HAP-1 (cell line): Measurements from ENCODE around the gene DPP10.
"Not testable (repeated sequence)": the region's sequence is repeated elsewhere in the genome, so short reads cannot be mapped to it uniquely, and the experiment has no call there.

Source experiments
- DNase-seq, 2 experiments: peaks; one replicate each; pipeline ENCODE4 v3.0.0-alpha.2; 2016 to 2020; ENCODE audit warnings: low spot score in 2 of 2
- H3K27me3 ChIP-seq: fragments of 250-450 bp; sonication (Bioruptor Pico); 2 replicates; pipeline ENCODE4 v1.5.1; 2020; ENCODE audit warnings: low read depth, mild to moderate bottlenecking, moderate library complexity
- H3K36me3 ChIP-seq: fragments of 250-450 bp; sonication (Bioruptor Pico); replicated peaks from 2 replicates; pipeline ENCODE4 v1.5.1; 2020; ENCODE audit warnings: mild to moderate bottlenecking
- H3K4me1 ChIP-seq: fragments of 250-450 bp; sonication (Bioruptor Pico); 2 replicates; pipeline ENCODE4 v1.5.1; 2020; ENCODE audit warnings: mild to moderate bottlenecking
- H3K4me3 ChIP-seq: fragments of 250-450 bp; sonication (Bioruptor Pico); 2 replicates; pipeline ENCODE4 v1.5.1; 2020; ENCODE audit warnings: mild to moderate bottlenecking, moderate library complexity
- H3K9me3 ChIP-seq: fragments of 250-450 bp; sonication (Bioruptor Pico); 2 replicates; pipeline ENCODE4 v1.5.1; 2020; ENCODE audit warnings: mild to moderate bottlenecking, moderate library complexity
- in situ Hi-C: fragments of 300-500 bp; cut with MboI; formaldehyde crosslinking; loops from 3 replicates; pipeline ENCODE4 v1.14.3; 2020; ENCODE audit warnings: low sequenced_read_pairs, inconsistent platforms, mixed read lengths

The DPP10 gene

GRCh38 chr2:114442510-114442909 lies at the start of gene DPP10:
TSS of gene DPP10 (plus strand) at chr2:114442641.
- peak; percentile 13 to 62 for DNase-seq
- Histone ChIP-seq H3K4me3 (no peak within 1 kb of the TSS), H3K9me3 (no peaks in the 10 kb centered on the region), H3K27me3 (no peaks in the 10 kb centered on the region), H3K36me3 (no peaks in the 10 kb centered on the region), H3K4me1 (no peaks in the 10 kb centered on the region)
- in situ Hi-C loops, result no loop called here

GRCh38 chr2:114400890-114401289 lies 41.6 kb upstream of the DPP10 start:
- no peaks in the 10 kb centered on the region for H3K9me3 ChIP-seq
- H3K27me3 ChIP-seq, result no peaks in the 10 kb centered on the region
- H3K4me1 ChIP-seq, result no peaks in the 10 kb centered on the region
- no peaks in the 10 kb centered on the region for H3K36me3 ChIP-seq
- in situ Hi-C loops, result no loop called here
- no peak overlapping the region for H3K4me3 ChIP-seq
- DNase-seq, result no peak

- H3K9me3 ChIP-seq, result no peaks in the 10 kb centered on the region
- H3K36me3 ChIP-seq, result no peaks in the 10 kb centered on the region
- no peak for DNase-seq
- H3K4me1 ChIP-seq, result no peaks in the 10 kb centered on the region
- no peaks in the 10 kb centered on the region for H3K27me3 ChIP-seq
- in situ Hi-C loops, result no loop called here
- no peak overlapping the region for H3K4me3 ChIP-seq
Measured at GRCh38 chr2:114405247-114406116, 37.0 kb upstream of the DPP10 start.

- no peaks in the 10 kb centered on the region for H3K36me3 ChIP-seq
- no peaks in the 10 kb centered on the region for H3K4me1 ChIP-seq
- H3K4me3 ChIP-seq, result no peak overlapping the region
- no peak for DNase-seq
- no peaks in the 10 kb centered on the region for H3K9me3 ChIP-seq
- in situ Hi-C loops, result no loop called here
- H3K27me3 ChIP-seq, result no peaks in the 10 kb centered on the region
Measured at GRCh38 chr2:114406347-114406746, 36.1 kb upstream of the DPP10 start.

GRCh38 chr2:114407353-114407752 lies 35.1 kb upstream of the DPP10 start:
- H3K4me3 ChIP-seq, DNase-seq, H3K27me3 ChIP-seq, in situ Hi-C loops, H3K9me3 ChIP-seq, H3K36me3 ChIP-seq, H3K4me1 ChIP-seq: not testable (repeated sequence)

- Histone ChIP-seq H3K4me3 (no peak overlapping the region), H3K36me3 (no peaks in the 10 kb centered on the region), H3K9me3 (no peaks in the 10 kb centered on the region), H3K27me3 (no peaks in the 10 kb centered on the region; the same call in 1 of the 2 replicates), H3K4me1 (no peaks in the 10 kb centered on the region)
- in situ Hi-C loops, result no loop called here
- no peak for DNase-seq
Measured at GRCh38 chr2:114421781-114422180, 20.7 kb upstream of the DPP10 start.

GRCh38 chr2:114424699-114425098 lies 17.7 kb upstream of the DPP10 start:
- H3K9me3 ChIP-seq, result no peaks in the 10 kb centered on the region
- no peak overlapping the region for H3K4me3 ChIP-seq
- DNase-seq, result no peak
- H3K4me1 ChIP-seq, result no peaks in the 10 kb centered on the region
- in situ Hi-C loops, result no loop called here
- H3K36me3 ChIP-seq, result no peaks in the 10 kb centered on the region
- H3K27me3 ChIP-seq, result no peaks in the 10 kb centered on the region; the same call in 1 of the 2 replicates

GRCh38 chr2:114426756-114427155 lies 15.7 kb upstream of the DPP10 start:
- Histone ChIP-seq H3K4me1 (no peaks in the 10 kb centered on the region), H3K27me3 (no peaks in the 10 kb centered on the region; the same call in 1 of the 2 replicates), H3K9me3 (no peaks in the 10 kb centered on the region), H3K36me3 (no peaks in the 10 kb centered on the region), H3K4me3 (no peak overlapping the region)
- in situ Hi-C loops, result no loop called here
- no peak for DNase-seq

- no peaks in the 10 kb centered on the region for H3K36me3 ChIP-seq
- H3K4me3 ChIP-seq, result no peak overlapping the region
- in situ Hi-C loops, result no loop called here
- no peak for DNase-seq
- H3K9me3 ChIP-seq, result no peaks in the 10 kb centered on the region
- no peaks in the 10 kb centered on the region for H3K27me3 ChIP-seq
- H3K4me1 ChIP-seq, result no peaks in the 10 kb centered on the region
Measured at GRCh38 chr2:114436329-114436728, 6.1 kb upstream of the DPP10 start.

GRCh38 chr2:114446571-114446970 lies 4.1 kb downstream of the DPP10 start:
- no peak for DNase-seq
- Histone ChIP-seq H3K27me3 (no peaks in the 10 kb centered on the region), H3K9me3 (no peaks in the 10 kb centered on the region), H3K36me3 (no peaks in the 10 kb centered on the region), H3K4me3 (no peak overlapping the region), H3K4me1 (no peaks in the 10 kb centered on the region)
- in situ Hi-C loops, result no loop called here

- H3K27me3 ChIP-seq, result no peaks in the 10 kb centered on the region
- H3K4me1 ChIP-seq, result no peaks in the 10 kb centered on the region
- H3K36me3 ChIP-seq, result no peaks in the 10 kb centered on the region
- H3K9me3 ChIP-seq, result no peaks in the 10 kb centered on the region
- no peak for DNase-seq
- in situ Hi-C loops, result no loop called here
- no peak overlapping the region for H3K4me3 ChIP-seq
Measured at GRCh38 chr2:114450639-114451038, 8.2 kb downstream of the DPP10 start.

GRCh38 chr2:114456566-114456965 lies 14.1 kb downstream of the DPP10 start:
- no peaks in the 10 kb centered on the region for H3K9me3 ChIP-seq
- H3K27me3 ChIP-seq, result peaks cover 6% of the 10 kb centered on the region
- no peak overlapping the region for H3K4me3 ChIP-seq
- no peak for DNase-seq
- H3K36me3 ChIP-seq, result no peaks in the 10 kb centered on the region
- in situ Hi-C loops, result no loop called here
- H3K4me1 ChIP-seq, result peaks cover 2% of the 10 kb centered on the region; the same call in 1 of the 2 replicates

- H3K9me3 ChIP-seq, result no peaks in the 10 kb centered on the region
- in situ Hi-C loops, result no loop called here
- DNase-seq, result no peak
- peaks cover 7% of the 10 kb centered on the region for H3K27me3 ChIP-seq
- no peak overlapping the region for H3K4me3 ChIP-seq
- H3K36me3 ChIP-seq, result no peaks in the 10 kb centered on the region
- peaks cover 2% of the 10 kb centered on the region; the same call in 1 of the 2 replicates for H3K4me1 ChIP-seq
Measured at GRCh38 chr2:114457956-114458355, 15.5 kb downstream of the DPP10 start.

- no peak overlapping the region for H3K4me3 ChIP-seq
- DNase-seq, result no peak
- H3K4me1 ChIP-seq, result peaks cover 2% of the 10 kb centered on the region; the same call in 1 of the 2 replicates
- no peaks in the 10 kb centered on the region for H3K36me3 ChIP-seq
- no peaks in the 10 kb centered on the region for H3K9me3 ChIP-seq
- in situ Hi-C loops, result no loop called here
- H3K27me3 ChIP-seq, result peaks cover 11% of the 10 kb centered on the region
Measured at GRCh38 chr2:114461116-114461515, 18.7 kb downstream of the DPP10 start.
